ENCODE results near the gene KIF9.
"Not testable (repeated sequence)": the region's sequence is repeated elsewhere in the genome, so short reads cannot be mapped to it uniquely, and the experiment has no call there.

KIF9 gene

GRCh38 chr3:47210863-47211405 is 71.7 kb downstream of the KIF9 start:
- no peaks in the 10 kb centered on the region for H3K36me3 Mint-ChIP-seq
- no peak overlapping the region for H3K27ac Mint-ChIP-seq
- H3K4me3 Mint-ChIP-seq = no peak overlapping the region
- H3K4me1 Mint-ChIP-seq = no peaks in the 10 kb centered on the region
- peaks cover 4% of the 10 kb centered on the region for H3K27me3 Mint-ChIP-seq
- CTCF ChIA-PET = interaction anchor here (0.6 kb wide), 1 partner anchor 138 kb away, joined by 3 read pairs; no protein-coding TSS in a partner anchor
- DNase-seq = no peak
- no peaks in the 10 kb centered on the region for H3K9me3 Mint-ChIP-seq

DNA sequence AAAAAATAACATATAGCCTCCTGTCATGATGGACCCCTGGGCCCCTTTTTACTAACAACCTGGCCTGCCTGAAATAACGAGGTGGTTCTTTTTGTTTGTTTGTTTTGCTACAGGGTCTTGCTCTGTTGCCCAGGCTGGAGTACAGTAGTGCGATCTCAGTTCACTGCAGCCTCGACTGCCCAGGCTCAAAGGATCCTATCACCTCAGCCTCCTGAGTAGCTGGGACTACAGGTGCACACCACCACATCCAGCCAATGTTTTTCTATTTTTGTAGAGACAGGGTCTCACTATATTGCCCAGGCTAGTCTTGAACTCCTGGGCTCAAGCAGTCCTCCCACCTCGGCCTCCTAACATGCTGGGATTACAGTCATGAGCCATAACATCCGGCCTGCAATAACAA is 76.6 kb downstream of the KIF9 start:
- CTCF ChIA-PET, H3K4me1 Mint-ChIP-seq, DNase-seq, H3K9me3 Mint-ChIP-seq, H3K27ac Mint-ChIP-seq, H3K36me3 Mint-ChIP-seq, H3K27me3 Mint-ChIP-seq, H3K4me3 Mint-ChIP-seq: not testable (repeated sequence)

GRCh38 chr3:47204875-47205274 is 77.7 kb downstream of the KIF9 start:
- Mint-ChIP-seq H3K27me3 (no peaks in the 10 kb centered on the region), H3K4me3 (no peak overlapping the region), H3K4me1 (no peaks in the 10 kb centered on the region), H3K9me3 (no peaks in the 10 kb centered on the region), H3K36me3 (no peaks in the 10 kb centered on the region), H3K27ac (no peak overlapping the region)
- CTCF ChIA-PET = no interaction called here
- no peak for DNase-seq

DNA sequence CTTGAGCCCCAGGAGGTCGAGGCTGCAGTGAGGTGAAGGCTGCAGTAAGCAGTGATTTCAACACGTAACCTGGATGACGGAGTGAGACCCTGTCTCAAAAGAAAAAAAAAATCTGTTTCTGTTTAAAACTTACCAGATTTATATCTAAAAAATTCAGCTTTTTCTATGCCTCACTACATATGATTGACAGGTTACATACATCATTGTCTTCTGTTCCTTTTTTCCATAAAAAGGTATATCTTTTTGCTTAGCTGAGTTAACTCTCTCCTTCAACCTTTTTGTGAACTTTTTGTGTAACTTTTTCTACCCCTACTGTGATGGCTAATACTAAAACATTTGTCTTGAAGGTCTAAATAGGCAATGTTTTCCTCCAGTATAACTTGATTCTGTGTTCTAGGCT is 80.1 kb downstream of the KIF9 start:
- no peaks in the 10 kb centered on the region for H3K9me3 Mint-ChIP-seq
- no peak for DNase-seq
- H3K4me3 Mint-ChIP-seq = no peak overlapping the region
- no peaks in the 10 kb centered on the region for H3K36me3 Mint-ChIP-seq
- no peak overlapping the region for H3K27ac Mint-ChIP-seq
- no peaks in the 10 kb centered on the region for H3K27me3 Mint-ChIP-seq
- CTCF ChIA-PET = no interaction called here
- no peaks in the 10 kb centered on the region for H3K4me1 Mint-ChIP-seq

- Mint-ChIP-seq H3K27ac (no peak overlapping the region), H3K4me3 (no peak overlapping the region), H3K27me3 (no peaks in the 10 kb centered on the region), H3K36me3 (peaks cover 2% of the 10 kb centered on the region), H3K4me1 (no peaks in the 10 kb centered on the region), H3K9me3 (peaks cover 6% of the 10 kb centered on the region)
- CTCF ChIA-PET = no interaction called here
- no peak for DNase-seq
Measured at GRCh38 chr3:47197287-47197686, 85.3 kb downstream of the KIF9 start.

- Mint-ChIP-seq H3K4me3 (no peak overlapping the region), H3K27me3 (no peaks in the 10 kb centered on the region), H3K27ac (no peak overlapping the region), H3K4me1 (no peaks in the 10 kb centered on the region), H3K36me3 (peaks cover 2% of the 10 kb centered on the region), H3K9me3 (peaks cover 6% of the 10 kb centered on the region)
- DNase-seq = no peak
- CTCF ChIA-PET = no interaction called here
Measured at GRCh38 chr3:47194994-47195393, 87.6 kb downstream of the KIF9 start.

- Mint-ChIP-seq H3K36me3 (peaks cover 2% of the 10 kb centered on the region), H3K9me3 (peaks cover 6% of the 10 kb centered on the region), H3K4me3 (no peak overlapping the region), H3K27ac (no peak overlapping the region), H3K4me1 (no peaks in the 10 kb centered on the region), H3K27me3 (no peaks in the 10 kb centered on the region)
- DNase-seq = no peak
- CTCF ChIA-PET = no interaction called here
Measured at GRCh38 chr3:47193871-47194859, 88.4 kb downstream of the KIF9 start.

DNA sequence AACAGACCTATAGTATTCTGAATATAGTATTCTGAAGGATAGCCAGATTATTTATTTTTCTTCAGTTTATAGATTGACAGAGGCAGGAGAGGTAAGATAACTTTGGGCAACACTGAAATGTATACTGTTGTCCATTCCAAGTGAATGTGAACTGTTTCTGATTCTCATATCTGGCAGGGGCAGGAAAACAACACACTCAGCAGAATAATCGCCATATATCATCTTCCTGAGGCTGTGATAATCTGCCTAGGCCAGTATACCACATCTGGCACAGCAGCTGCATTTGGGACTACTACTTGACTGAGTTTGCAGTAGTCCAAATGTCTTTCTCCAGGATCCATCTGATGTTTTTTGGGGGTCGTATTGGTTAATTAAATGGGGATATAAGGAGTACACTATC is 96.3 kb downstream of the KIF9 start:
- H3K36me3 Mint-ChIP-seq = no peaks in the 10 kb centered on the region
- no peaks in the 10 kb centered on the region for H3K9me3 Mint-ChIP-seq
- H3K27me3 Mint-ChIP-seq = no peaks in the 10 kb centered on the region
- no peak overlapping the region for H3K27ac Mint-ChIP-seq
- no peak overlapping the region for H3K4me3 Mint-ChIP-seq
- no peak for DNase-seq
- CTCF ChIA-PET = no interaction called here
- no peaks in the 10 kb centered on the region for H3K4me1 Mint-ChIP-seq

- CTCF ChIA-PET, H3K4me3 Mint-ChIP-seq, DNase-seq, H3K4me1 Mint-ChIP-seq, H3K27me3 Mint-ChIP-seq, H3K27ac Mint-ChIP-seq, H3K36me3 Mint-ChIP-seq, H3K9me3 Mint-ChIP-seq: not testable (repeated sequence)
Measured at GRCh38 chr3:47181685-47182084, 100.9 kb downstream of the KIF9 start.

- H3K36me3 Mint-ChIP-seq, H3K27me3 Mint-ChIP-seq, DNase-seq, CTCF ChIA-PET, H3K9me3 Mint-ChIP-seq, H3K27ac Mint-ChIP-seq, H3K4me3 Mint-ChIP-seq, H3K4me1 Mint-ChIP-seq: not testable (repeated sequence)
Measured at GRCh38 chr3:47180011-47180410, 102.6 kb downstream of the KIF9 start.
